ENCODE results near the gene RCBTB1.

Gene RCBTB1

GRCh38 chr13:49553888-49554287, 31.5 kb downstream of the RCBTB1 start:
- no peak overlapping the region for H3K4me3 ChIP-seq (ENCODE audit: low read length)
- TF ChIP-seq CTCF (conservative IDR thresholded peaks at IDR 0.05; ENCODE audit: low read length), result no peak
- DNase-seq (ENCODE audit: low read depth), result no peak

GRCh38 chr13:49550942-49551644, 34.3 kb downstream of the RCBTB1 start:
- no peak for DNase-seq (ENCODE audit: low read depth)
- no peak for TF ChIP-seq CTCF (conservative IDR thresholded peaks at IDR 0.05; ENCODE audit: low read length)
- H3K4me3 ChIP-seq (ENCODE audit: low read length), result no peak overlapping the region

GRCh38 chr13:49549289-49549688, 36.1 kb downstream of the RCBTB1 start:
- no peak overlapping the region for H3K4me3 ChIP-seq (ENCODE audit: low read length)
- no peak for DNase-seq (ENCODE audit: low read depth)
- no peak; the same call in 1 of the 2 replicates for TF ChIP-seq CTCF (conservative IDR thresholded peaks at IDR 0.05; ENCODE audit: low read length)

- TF ChIP-seq CTCF (conservative IDR thresholded peaks at IDR 0.05; ENCODE audit: low read length), result no peak
- no peak overlapping the region for H3K4me3 ChIP-seq (ENCODE audit: low read length)
- DNase-seq (ENCODE audit: low read depth), result no peak
Measured at GRCh38 chr13:49546561-49546960, 38.8 kb downstream of the RCBTB1 start.

GRCh38 chr13:49545661-49546060, 39.7 kb downstream of the RCBTB1 start:
- TF ChIP-seq CTCF (conservative IDR thresholded peaks at IDR 0.05; ENCODE audit: low read length), result no peak
- DNase-seq (ENCODE audit: low read depth), result no peak

GRCh38 chr13:49543656-49544055, 41.7 kb downstream of the RCBTB1 start:
- TF ChIP-seq CTCF (conservative IDR thresholded peaks at IDR 0.05; ENCODE audit: low read length), result no peak
- no peak overlapping the region for H3K4me3 ChIP-seq (ENCODE audit: low read length)
- no peak for DNase-seq (ENCODE audit: low read depth)

More at GRCh38 chr13:49545661-49546060, 39.7 kb downstream of the RCBTB1 start:
- H3K4me3 ChIP-seq (ENCODE audit: low read length), result no peak overlapping the region

- no peak for DNase-seq (ENCODE audit: low read depth)
- TF ChIP-seq CTCF (conservative IDR thresholded peaks at IDR 0.05; ENCODE audit: low read length), result no peak
- H3K4me3 ChIP-seq (ENCODE audit: low read length), result no peak overlapping the region
Measured at GRCh38 chr13:49540552-49540951, 44.8 kb downstream of the RCBTB1 start.

Measured in AG10803 (cell line).